Trophoblast cell (in vitro differentiated cells and primary cell): ENCODE data around the gene PTPRT.

Experiments used
- DNase-seq, 2 donors: peaks; one replicate each; pipeline ENCODE4 v3.0.0-alpha.2; 2016
- H2AFZ ChIP-seq: 2 replicates; pipeline ENCODE4 v1.6.1; 2013; ENCODE audit warnings: low read length, moderate library complexity, mild to moderate bottlenecking; ENCODE audit not compliant: insufficient read depth, poor library complexity
- H2AK5ac ChIP-seq: 2 replicates; pipeline ENCODE4 v1.6.1; 2013; ENCODE audit warnings: mild to moderate bottlenecking, low read length
- H2BK120ac ChIP-seq: 2 replicates; pipeline ENCODE4 v1.6.1; 2013; ENCODE audit warnings: low read length, mild to moderate bottlenecking, moderate library complexity; ENCODE audit not compliant: insufficient read depth, poor library complexity
- H2BK12ac ChIP-seq: 2 replicates; pipeline ENCODE4 v1.6.1; 2013; ENCODE audit warnings: mild to moderate bottlenecking, low read length, moderate library complexity
- H2BK5ac ChIP-seq: 2 replicates; pipeline ENCODE4 v1.6.1; 2013; ENCODE audit warnings: low read length, low read depth, moderate library complexity, mild to moderate bottlenecking; ENCODE audit not compliant: poor library complexity
- H3K14ac ChIP-seq: 2 replicates; pipeline ENCODE4 v1.6.1; 2013; ENCODE audit warnings: mild to moderate bottlenecking, low read length
- H3K18ac ChIP-seq: 2 replicates; pipeline ENCODE4 v1.6.1; 2013; ENCODE audit warnings: mild to moderate bottlenecking, low read length
- H3K23ac ChIP-seq: 2 replicates; pipeline ENCODE4 v1.6.1; 2013; ENCODE audit warnings: low read length
- H3K27ac ChIP-seq: 2 replicates; pipeline ENCODE4 v1.5.1; 2013; ENCODE audit warnings: low read depth, mild to moderate bottlenecking, inconsistent platforms, low read length, moderate library complexity
- H3K27me3 ChIP-seq: 2 replicates; pipeline ENCODE4 v1.6.1; 2013; ENCODE audit warnings: inconsistent platforms, mild to moderate bottlenecking, low read length, moderate library complexity; ENCODE audit not compliant: insufficient read depth
- H3K36me3 ChIP-seq, 2 experiments: 1 replicate in 1 of 2; 2 replicates in 1 of 2; pipeline ENCODE4 v1.6.1; 2013; ENCODE audit warnings: low read length in 2 of 2, mild to moderate bottlenecking in 2 of 2, moderate library complexity in 1 of 2; ENCODE audit not compliant: insufficient read depth in 2 of 2, control insufficient read depth in 1 of 2
- H3K4ac ChIP-seq: 2 replicates; pipeline ENCODE4 v1.6.1; 2013; ENCODE audit warnings: low read depth, mild to moderate bottlenecking, low read length, moderate library complexity
- H3K4me1 ChIP-seq, 2 experiments: 1 replicate in 1 of 2; 2 replicates in 1 of 2; pipeline ENCODE4 v1.6.1; 2013; ENCODE audit warnings: low read length in 2 of 2, mild to moderate bottlenecking in 2 of 2, moderate library complexity in 1 of 2; ENCODE audit not compliant: insufficient read depth in 2 of 2, control insufficient read depth in 1 of 2
- H3K4me2 ChIP-seq: 2 replicates; pipeline ENCODE4 v1.6.1; 2013; ENCODE audit warnings: inconsistent platforms, mild to moderate bottlenecking, low read length, moderate library complexity
- H3K4me3 ChIP-seq: 2 replicates; pipeline ENCODE4 v1.5.1; 2013; ENCODE audit warnings: mild to moderate bottlenecking, low read depth, low read length, inconsistent platforms
- H3K79me1 ChIP-seq: one replicate; pipeline ENCODE4 v1.6.1; 2013; ENCODE audit warnings: low read length
- H3K79me2 ChIP-seq: 2 replicates; pipeline ENCODE4 v1.6.1; 2013; ENCODE audit warnings: low read length, mild to moderate bottlenecking; ENCODE audit not compliant: control insufficient read depth, insufficient read depth, poor library complexity
- H3K9ac ChIP-seq: 2 replicates; pipeline ENCODE4 v1.6.1; 2013; ENCODE audit warnings: mild to moderate bottlenecking, low read length
- H3K9me3 ChIP-seq: 2 replicates; pipeline ENCODE4 v1.6.1; 2013; ENCODE audit warnings: low read depth, mild to moderate bottlenecking, control low read depth, inconsistent platforms, low read length; ENCODE audit not compliant: insufficient read depth
- H4K12ac ChIP-seq: 2 replicates; pipeline ENCODE4 v1.6.1; 2013; ENCODE audit warnings: low read depth, mild to moderate bottlenecking, low read length, moderate library complexity
- H4K8ac ChIP-seq: 2 replicates; pipeline ENCODE4 v1.6.1; 2013; ENCODE audit warnings: low read depth, mild to moderate bottlenecking, low read length, moderate library complexity
- H4K91ac ChIP-seq: one replicate; pipeline ENCODE4 v1.6.1; 2013; ENCODE audit warnings: low read depth, mild to moderate bottlenecking, low read length, moderate library complexity
- WGBS: extraction: QIAGEN DNeasy Blood & Tissue Kit; methylation state at CpG from one replicate; pipeline ENCODE4 v1.1.7; 2013; ENCODE audit warnings: missing lambda C conversion rate; ENCODE audit not compliant: insufficient read length, insufficient coverage; ENCODE audit errors: extremely low coverage; 5-methylcytosine and 5-hydroxymethylcytosine counted together

The PTPRT gene

DNA sequence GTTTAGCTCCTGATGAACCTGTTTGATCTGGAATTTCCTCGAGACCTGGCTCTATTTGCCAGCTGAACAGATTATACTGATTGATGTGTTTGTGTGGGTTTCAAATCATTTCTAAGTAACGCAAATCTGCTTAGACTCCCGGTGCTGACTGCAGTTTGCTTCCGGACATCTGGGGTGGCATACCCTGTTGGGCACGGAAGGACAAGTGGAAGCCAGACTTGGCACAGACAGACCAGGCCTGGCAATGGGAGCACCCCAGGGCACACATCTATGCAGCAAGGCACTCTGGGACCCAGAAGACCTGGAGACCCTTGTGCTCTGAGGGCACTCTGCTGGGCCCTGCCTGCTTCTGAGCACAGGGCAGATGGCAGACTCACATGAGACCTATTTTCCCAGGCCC, 1137.8 kb downstream of the PTPRT start:
- WGBS = no CpG with 5 or more reads among the region's 5 CpGs

DNA sequence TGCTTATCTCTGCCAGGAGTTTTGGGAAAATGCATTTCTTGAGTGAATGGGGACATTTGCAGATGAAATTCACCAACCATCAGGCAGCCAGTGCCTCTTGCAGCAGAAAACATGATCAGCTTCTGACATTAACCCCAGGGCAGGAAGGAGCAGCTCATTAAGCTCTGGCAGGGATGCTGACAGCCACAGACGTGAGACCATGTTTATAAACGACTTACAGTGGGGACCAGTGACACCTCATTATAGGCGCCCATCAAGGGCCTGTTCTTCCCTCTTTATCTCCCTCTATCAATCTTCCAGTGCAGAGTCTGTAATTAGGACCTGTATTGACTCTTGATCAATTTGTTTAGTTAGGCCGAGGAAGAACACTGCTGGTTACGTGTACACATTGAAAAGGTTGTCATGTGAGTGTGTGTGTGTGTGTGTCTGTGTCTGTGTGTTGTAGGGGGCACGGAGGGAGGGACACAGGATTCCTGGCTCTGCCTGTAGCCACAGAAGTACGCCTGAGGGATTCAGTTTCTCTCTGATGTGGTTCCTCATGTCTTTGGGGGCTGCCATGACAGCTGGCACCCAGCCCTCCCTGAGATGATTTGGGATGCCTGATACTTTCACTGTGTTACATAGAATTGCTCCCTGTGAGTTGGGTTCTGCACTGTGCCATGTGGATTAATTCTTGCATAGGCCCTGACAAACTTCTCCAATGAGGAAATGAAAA, 1143.2 kb downstream of the PTPRT start:
- Histone ChIP-seq H3K4me2 (no peak overlapping the region), H3K14ac (no peak overlapping the region), H3K9me3 (no peaks in the 10 kb centered on the region), H3K27me3 (no peaks in the 10 kb centered on the region), H3K79me1 (no peaks in the 10 kb centered on the region), H3K4me3 (no peak overlapping the region), H3K9ac (no peak overlapping the region), H2AFZ (no peak overlapping the region), H3K18ac (no peak overlapping the region), H4K91ac (no peak overlapping the region), H3K4me1 (no peaks in the 10 kb centered on the region), H3K4ac (no peak overlapping the region), H2BK120ac (no peak overlapping the region), H3K36me3 (no peaks in the 10 kb centered on the region), H3K79me2 (no peaks in the 10 kb centered on the region), H3K27ac (no peak overlapping the region), H2BK5ac (no peak overlapping the region), H4K8ac (no peak overlapping the region), H4K12ac (no peak overlapping the region), H2BK12ac (no peak overlapping the region), H2AK5ac (no peak overlapping the region), H3K23ac (no peak overlapping the region)
- WGBS = no CpG with 5 or more reads among the region's 7 CpGs
- no peak for DNase-seq

More for the DNA sequence above, 1137.8 kb downstream of the PTPRT start:
- no peak for DNase-seq
- H3K9me3 ChIP-seq = peaks cover 2% of the 10 kb centered on the region
- H3K79me1 ChIP-seq = no peaks in the 10 kb centered on the region
- H3K4ac ChIP-seq = no peak overlapping the region
- H3K27ac ChIP-seq = no peak overlapping the region
- no peak overlapping the region for H4K91ac ChIP-seq
- no peak overlapping the region for H3K18ac ChIP-seq
- H3K27me3 ChIP-seq = no peaks in the 10 kb centered on the region
- no peak overlapping the region for H2BK5ac ChIP-seq
- no peak overlapping the region for H3K9ac ChIP-seq
- H3K14ac ChIP-seq = no peak overlapping the region
- no peak overlapping the region for H2AFZ ChIP-seq
- H3K4me1 ChIP-seq = no peaks in the 10 kb centered on the region
- no peaks in the 10 kb centered on the region for H3K36me3 ChIP-seq
- no peak overlapping the region for H2BK120ac ChIP-seq
- H3K4me3 ChIP-seq = no peak overlapping the region
- no peak overlapping the region for H3K23ac ChIP-seq
- H4K8ac ChIP-seq = no peak overlapping the region
- H2BK12ac ChIP-seq = no peak overlapping the region
- no peaks in the 10 kb centered on the region for H3K79me2 ChIP-seq
- no peak overlapping the region for H2AK5ac ChIP-seq
- H4K12ac ChIP-seq = no peak overlapping the region
- H3K4me2 ChIP-seq = no peak overlapping the region

DNA sequence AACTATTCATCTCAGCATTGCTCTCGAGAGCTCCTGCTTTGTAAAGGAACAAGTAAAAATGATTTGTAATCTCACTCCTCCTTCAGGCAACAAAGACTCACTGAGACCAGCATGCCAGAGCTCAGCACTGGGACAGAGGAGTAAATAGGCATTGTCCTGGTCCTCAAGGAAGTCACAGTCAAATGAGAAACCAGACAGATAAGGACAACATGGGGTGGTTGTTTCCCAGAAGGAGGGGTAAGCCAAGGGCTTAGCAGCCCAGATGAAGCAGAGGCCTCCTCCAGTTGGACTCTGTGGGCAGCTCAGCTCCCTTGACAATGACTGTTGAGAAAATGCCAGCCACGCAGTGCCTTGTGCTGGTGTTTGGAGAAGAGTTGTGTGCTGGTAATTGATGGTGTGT, 1145.8 kb downstream of the PTPRT start:
- Histone ChIP-seq H3K23ac (no peak overlapping the region), H2BK12ac (no peak overlapping the region), H4K91ac (no peak overlapping the region), H4K8ac (no peak overlapping the region), H3K14ac (no peak overlapping the region), H2AK5ac (no peak overlapping the region), H3K18ac (no peak overlapping the region), H3K79me2 (no peaks in the 10 kb centered on the region), H3K27me3 (no peaks in the 10 kb centered on the region), H3K4me2 (no peak overlapping the region), H3K4me1 (no peaks in the 10 kb centered on the region), H3K9ac (no peak overlapping the region), H3K79me1 (no peaks in the 10 kb centered on the region), H3K27ac (no peak overlapping the region), H2AFZ (no peak overlapping the region), H3K9me3 (no peaks in the 10 kb centered on the region), H3K4me3 (no peak overlapping the region), H2BK5ac (no peak overlapping the region), H3K36me3 (no peaks in the 10 kb centered on the region), H2BK120ac (no peak overlapping the region), H4K12ac (no peak overlapping the region), H3K4ac (no peak overlapping the region)
- DNase-seq = no peak
- no CpG with 5 or more reads among the region's 2 CpGs for WGBS

DNA sequence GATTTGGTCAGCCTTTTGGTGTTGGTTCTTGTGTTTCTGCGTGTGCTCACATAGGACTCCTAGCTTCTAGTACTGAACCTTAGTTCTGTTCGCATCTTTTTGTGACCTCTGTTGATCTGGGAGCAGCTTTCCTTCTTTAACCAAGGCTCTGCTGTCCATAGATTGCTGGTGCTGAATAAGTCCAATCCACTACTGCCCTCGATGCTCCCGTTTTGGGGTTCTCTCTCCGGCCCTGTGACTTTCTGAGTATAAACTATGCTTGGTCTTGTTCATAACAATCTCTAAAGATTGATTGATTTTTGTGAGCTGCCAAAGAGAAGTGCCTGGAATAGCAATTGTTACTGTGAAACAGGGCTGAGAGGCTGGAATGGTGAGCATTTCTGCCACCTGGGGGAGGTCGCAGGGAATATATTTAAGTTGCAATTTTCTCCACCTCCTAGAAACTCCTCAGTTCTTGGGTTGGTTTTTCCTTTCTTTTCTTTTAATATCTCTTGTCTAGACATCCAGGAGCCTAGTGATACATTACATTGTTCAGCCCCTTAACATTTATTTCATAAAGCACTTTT, 1148.6 kb downstream of the PTPRT start:
- Histone ChIP-seq H3K4me2 (no peak overlapping the region), H2BK12ac (no peak overlapping the region), H3K9ac (no peak overlapping the region), H3K79me2 (no peaks in the 10 kb centered on the region), H3K4ac (no peak overlapping the region), H2AFZ (no peak overlapping the region), H3K4me1 (no peaks in the 10 kb centered on the region), H4K12ac (no peak overlapping the region), H2AK5ac (no peak overlapping the region), H3K27me3 (no peaks in the 10 kb centered on the region), H2BK120ac (no peak overlapping the region), H3K18ac (no peak overlapping the region), H2BK5ac (no peak overlapping the region), H3K23ac (no peak overlapping the region), H3K27ac (no peak overlapping the region), H4K91ac (no peak overlapping the region), H3K36me3 (no peaks in the 10 kb centered on the region), H3K4me3 (no peak overlapping the region), H3K79me1 (no peaks in the 10 kb centered on the region), H3K14ac (no peak overlapping the region), H4K8ac (no peak overlapping the region), H3K9me3 (peaks cover 4% of the 10 kb centered on the region)
- no CpG with 5 or more reads among the region's 6 CpGs for WGBS
- DNase-seq = no peak
